GM12878 (cell line): ENCODE data around the gene LPCAT2. TPM values are rescaled to one million over a fixed set of nuclear protein-coding genes. Genes with fewer than 3 reads are reported as not detected.

Experiments
- ATAC-seq: fragments of 200-7000 bp; cut with Tn5 transposase; 3 replicates; pipeline ENCODE4 v1.9.1; 2020; ENCODE audit warnings: mild to moderate bottlenecking, moderate library complexity
- BruUV-seq: library from RNA; stranded (reverse); fragments of 400-500 nt; replicated peaks from 2 replicates; lab custom pipeline; 2021; lab: Mats Ljungman, UMichigan
- CTCF ChIA-PET: fragments of 300-600 bp; sonication (Branson Sonifier 250); formaldehyde crosslinking; extraction: SDS; loops from one replicate; lab custom pipeline; 2021; ENCODE audit warnings: inconsistent platforms; lab: Yijun Ruan, JAX
- POLR2A ChIA-PET: fragments of 350-600 bp; formaldehyde crosslinking; extraction: SDS; loops from one replicate; lab custom pipeline; 2021; ENCODE audit warnings: inconsistent platforms; lab: Charles Lee
- RAD21 ChIA-PET: fragments of 300-600 bp; sonication (Branson Sonifier 250); formaldehyde crosslinking; loops from one replicate; lab custom pipeline; 2023; ENCODE audit warnings: antibody characterized with exemption; ENCODE audit not compliant: unreplicated experiment; lab: Charles Lee
- SMC1A ChIA-PET: fragments of 300-600 bp; sonication (Branson Sonifier 250); formaldehyde crosslinking; loops from one replicate; lab custom pipeline; 2023; ENCODE audit not compliant: unreplicated experiment, uncharacterized antibody; lab: Charles Lee
- DNase-seq: peaks from one replicate; pipeline ENCODE4 v3.0.0-alpha.2; 2011; ENCODE audit warnings: low read depth, low spot score
- FAIRE-seq: peaks from 3 replicates; lab custom pipeline; 2011; peaks lifted over from hg19 to GRCh38; lab: Jason Lieb, UNC
- H2AFZ ChIP-seq: 2 replicates; pipeline ENCODE4 v1.6.0; 2011; ENCODE audit warnings: low read depth, low read length, control low read depth; ENCODE audit not compliant: control insufficient read depth
- H3K27ac ChIP-seq: 2 replicates; pipeline ENCODE4 v1.5.1; 2011; ENCODE audit warnings: control low read depth; ENCODE audit not compliant: control insufficient read depth, insufficient read depth
- H3K27me3 ChIP-seq, 2 experiments: replicated peaks in 1 of 2; 2 replicates each; pipeline versions ENCODE4 v1.6.0 to v1.6.1; 2011; ENCODE audit warnings: low read length in 1 of 2; ENCODE audit not compliant: control insufficient read depth in 2 of 2, insufficient read depth in 2 of 2
- H3K36me3 ChIP-seq, 2 experiments: 2 replicates each; pipeline ENCODE4 v1.5.1; 2011; ENCODE audit warnings: low read length in 1 of 2; ENCODE audit not compliant: control insufficient read depth in 2 of 2, insufficient read depth in 2 of 2
- H3K4me1 ChIP-seq: 2 replicates; pipeline ENCODE4 v1.6.1; 2011; ENCODE audit warnings: mild to moderate bottlenecking, low read length, moderate library complexity, mixed read lengths; ENCODE audit not compliant: control insufficient read depth, insufficient read depth
- H3K4me2 ChIP-seq: 2 replicates; pipeline ENCODE4 v1.6.0; 2011; ENCODE audit warnings: control low read depth; ENCODE audit not compliant: control insufficient read depth, insufficient read depth
- H3K4me3 ChIP-seq: fragments of 200-600 bp; sonication (generic); 2 replicates; pipeline ENCODE4 v1.5.1; 2016
- H3K79me2 ChIP-seq: 2 replicates; pipeline ENCODE4 v1.6.0; 2011; ENCODE audit warnings: low read length; ENCODE audit not compliant: control insufficient read depth, insufficient read depth
- H3K9ac ChIP-seq: 2 replicates; pipeline ENCODE4 v1.8.0; 2011; ENCODE audit warnings: low read length, control low read depth, mixed read lengths; ENCODE audit not compliant: control insufficient read depth, insufficient read depth
- H3K9me3 ChIP-seq: replicated peaks from 3 replicates; pipeline ENCODE4 v1.5.1; 2011; ENCODE audit warnings: mild to moderate bottlenecking, low read length; ENCODE audit not compliant: control insufficient read depth, insufficient read depth
- H4K20me1 ChIP-seq: 2 replicates; pipeline ENCODE4 v1.6.0; 2011; ENCODE audit not compliant: control insufficient read depth, insufficient read depth
- ATF7 ChIP-seq: fragments of 450-650 bp; IDR thresholded peaks from 2 replicates; pipeline ENCODE4 v1.6.1; 2016; ENCODE audit warnings: low read depth, mild to moderate bottlenecking
- BCL3 ChIP-seq: IDR thresholded peaks from 2 replicates; pipeline ENCODE4 v1.6.1; 2011; ENCODE audit warnings: borderline replicate concordance, low read depth, mild to moderate bottlenecking, moderate library complexity, low read length; ENCODE audit not compliant: insufficient read depth, poor library complexity, severe bottlenecking
- CBX3 ChIP-seq: fragments of 200-600 bp; sonication (generic); IDR thresholded peaks from 2 replicates; pipeline ENCODE4 v1.6.1; 2016; ENCODE audit warnings: low read depth, borderline replicate concordance
- CHD1 ChIP-seq: IDR thresholded peaks from 2 replicates; pipeline ENCODE4 v1.6.1; 2012; ENCODE audit warnings: low read depth, low read length, improper control_type of control experiment
- DPF2 ChIP-seq: fragments of 450-650 bp; IDR thresholded peaks from 2 replicates; pipeline ENCODE4 v1.6.1; 2017; ENCODE audit warnings: mild to moderate bottlenecking
- E2F8 ChIP-seq: fragments of 450-650 bp; IDR thresholded peaks from 2 replicates; pipeline ENCODE4 v1.6.1; 2018; ENCODE audit warnings: mild to moderate bottlenecking, low read depth, moderate library complexity; ENCODE audit not compliant: partially characterized antibody
- JUNB ChIP-seq: IDR thresholded peaks from 2 replicates; pipeline ENCODE4 v1.6.1; 2016; ENCODE audit warnings: antibody characterized with exemption, mild to moderate bottlenecking
- LARP7 ChIP-seq: fragments of 450-650 bp; IDR thresholded peaks from 2 replicates; pipeline ENCODE4 v1.6.1; 2017; ENCODE audit warnings: mild to moderate bottlenecking
- MTA3 ChIP-seq: IDR thresholded peaks from 2 replicates; pipeline ENCODE4 v1.6.1; 2012; ENCODE audit warnings: low read length, inconsistent platforms, borderline replicate concordance
- MXI1 ChIP-seq: fragments of 150-350 bp; IDR thresholded peaks from 2 replicates; pipeline ENCODE4 v1.6.1; 2011; ENCODE audit warnings: low read depth, mild to moderate bottlenecking, inconsistent platforms, low read length, improper control_type of control experiment
- POLR2A ChIP-seq: IDR thresholded peaks from 2 replicates; pipeline ENCODE4 v1.6.1; 2011; ENCODE audit warnings: low read depth, mild to moderate bottlenecking, low read length
- RELA ChIP-seq: fragments of 450-650 bp; IDR thresholded peaks from 2 replicates; pipeline ENCODE4 v1.8.0; 2014; ENCODE audit warnings: borderline replicate concordance; ENCODE audit not compliant: partially characterized antibody
- RFX5 ChIP-seq: IDR thresholded peaks from 2 replicates; pipeline ENCODE4 v1.6.1; 2011; ENCODE audit warnings: low read depth, low read length, improper control_type of control experiment
- YBX1 ChIP-seq: fragments of 450-650 bp; IDR thresholded peaks from 2 replicates; pipeline ENCODE4 v1.6.1; 2016; ENCODE audit warnings: antibody characterized with exemption
- YY1 ChIP-seq: IDR thresholded peaks from 2 replicates; pipeline ENCODE4 v1.6.1; 2011; ENCODE audit warnings: low read depth, mild to moderate bottlenecking, low read length
- ZNF384 ChIP-seq: IDR thresholded peaks from 2 replicates; pipeline ENCODE4 v1.6.1; 2012; ENCODE audit warnings: low read depth, mild to moderate bottlenecking, low read length, improper control_type of control experiment, borderline replicate concordance
- ZNF622 ChIP-seq: fragments of 450-650 bp; IDR thresholded peaks from 2 replicates; pipeline ENCODE4 v1.6.1; 2017; ENCODE audit warnings: mild to moderate bottlenecking, inconsistent platforms
- WGBS: methylation state at CpG from one replicate; pipeline ENCODE4 v1.1.6; 2016; ENCODE audit warnings: low lambda C conversion rate; ENCODE audit not compliant: insufficient replicate concordance, insufficient coverage; ENCODE audit errors: missing lambda C conversion rate; 5-methylcytosine and 5-hydroxymethylcytosine counted together
- in situ Hi-C: fragments of 300-500 bp; cut with MboI; formaldehyde crosslinking; loops from 9 replicates; pipeline ENCODE4 v1.14.3; 2018; ENCODE audit warnings: mixed read lengths
- intact Hi-C: fragments of 100-400 bp; cut with micrococcal nuclease; formaldehyde crosslinking; loops from one replicate; pipeline ENCODE4 v1.14.2; 2022; ENCODE audit not compliant: unreplicated experiment
- polyA plus RNA-seq, 11 experiments: library from polyadenylated mRNA; depleted of rRNA in 4 of 11; unstranded in 6 of 11; stranded (reverse) in 5 of 11; fragments of >200 nt; fragmentation: Nextera tagmentation in 4 of 11; fragmentation: Illumina TruSeq in 1 of 11; extraction: Ambion mirVana in 4 of 11; extraction: Trizol in 1 of 11; gene quantifications; 1 replicate in 1 of 11; 2 replicates in 10 of 11; pipeline versions ENCODE4 v1.2.1 to v1.2.3, GENCODE V29; 2011 to 2016; ENCODE audit warnings: inconsistent platforms in 2 of 11, missing spikeins in 2 of 11, low read depth in 1 of 11
- total RNA-seq, 4 experiments: library from RNA; depleted of rRNA in 3 of 4; stranded (reverse); fragments of >200 nt in 3 of 4; fragmentation: Illumina TruSeq in 1 of 4; extraction: Trizol in 1 of 4; gene quantifications; 2 replicates each; pipeline versions ENCODE4 v1.2.1 to v1.2.3, GENCODE V29; 2013 to 2021
- TF ChIP-seq, protein P1 (sequence below): fragments of 450-650 bp; IDR thresholded peaks from 2 replicates; pipeline ENCODE4 v1.6.1; 2017; ENCODE audit warnings: mild to moderate bottlenecking, low read depth, inconsistent platforms; ENCODE audit not compliant: poor library complexity, severe bottlenecking

Gene LPCAT2
- total and polyA plus RNA-seq, 10 of the 15 experiments (the other 5 are each of a cell fraction or from before 2014, with no cell fraction given) = 0.01 TPM; not detected in 9

DNA sequence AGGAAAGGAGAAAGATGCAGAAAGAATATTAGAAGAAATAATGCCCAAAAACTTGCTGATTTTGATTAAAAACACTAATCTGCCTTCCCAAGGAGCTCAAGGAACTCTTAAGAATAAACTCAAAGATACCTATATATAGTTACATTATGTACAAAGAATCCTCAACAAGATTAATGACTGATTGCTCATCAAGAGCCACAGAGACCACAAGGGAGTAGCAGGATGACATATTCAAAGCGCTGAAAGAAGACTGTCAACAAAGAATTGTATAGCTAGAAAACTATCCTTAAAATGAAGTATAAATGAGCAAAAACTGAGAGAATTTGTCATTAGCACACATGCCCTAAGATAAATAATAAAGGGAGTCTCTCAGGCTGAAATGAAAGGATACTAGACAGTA, 6.2 kb downstream of the LPCAT2 start:
- Histone ChIP-seq H2AFZ (no peak overlapping the region), H3K9me3 (no peaks in the 10 kb centered on the region; the same call in 2 of the 3 replicates), H3K4me2 (no peak overlapping the region), H3K4me1 (no peaks in the 10 kb centered on the region), H3K27ac (no peak overlapping the region), H3K27me3 (no peaks in the 10 kb centered on the region), H3K9ac (no peak overlapping the region), H3K4me3 (no peak overlapping the region), H3K79me2 (no peaks in the 10 kb centered on the region), H4K20me1 (no peaks in the 10 kb centered on the region), H3K36me3 (no peaks in the 10 kb centered on the region)
- ChIA-PET CTCF (interaction anchor here (1.3 to 1.8 kb wide), 2 partner anchors 9 to 16 kb away, joined by 3 to 5 read pairs; no protein-coding TSS in a partner anchor), RAD21 (no interaction called here), SMC1A (interaction anchor here (1.6 kb wide), 1 partner anchor 13 kb away, joined by 3 read pairs; no protein-coding TSS in a partner anchor), POLR2A (no interaction called here)
- ATAC-seq (no peak), FAIRE-seq (no peak), DNase-seq (no peak)
- in situ Hi-C loops = no loop called here
- TF ChIP-seq DPF2 (no peak), JUNB (no peak), ZNF384 (no peak), YBX1 (no peak), YY1 (no peak), ZNF622 (no peak), E2F8 (no peak), MXI1 (no peak), RFX5 (no peak), RELA (no peak), CBX3 (no peak), BCL3 (no peak), CHD1 (no peak), MTA3 (no peak), POLR2A (no peak), LARP7 (no peak), ATF7 (no peak)
- TF ChIP-seq, protein P1, sequence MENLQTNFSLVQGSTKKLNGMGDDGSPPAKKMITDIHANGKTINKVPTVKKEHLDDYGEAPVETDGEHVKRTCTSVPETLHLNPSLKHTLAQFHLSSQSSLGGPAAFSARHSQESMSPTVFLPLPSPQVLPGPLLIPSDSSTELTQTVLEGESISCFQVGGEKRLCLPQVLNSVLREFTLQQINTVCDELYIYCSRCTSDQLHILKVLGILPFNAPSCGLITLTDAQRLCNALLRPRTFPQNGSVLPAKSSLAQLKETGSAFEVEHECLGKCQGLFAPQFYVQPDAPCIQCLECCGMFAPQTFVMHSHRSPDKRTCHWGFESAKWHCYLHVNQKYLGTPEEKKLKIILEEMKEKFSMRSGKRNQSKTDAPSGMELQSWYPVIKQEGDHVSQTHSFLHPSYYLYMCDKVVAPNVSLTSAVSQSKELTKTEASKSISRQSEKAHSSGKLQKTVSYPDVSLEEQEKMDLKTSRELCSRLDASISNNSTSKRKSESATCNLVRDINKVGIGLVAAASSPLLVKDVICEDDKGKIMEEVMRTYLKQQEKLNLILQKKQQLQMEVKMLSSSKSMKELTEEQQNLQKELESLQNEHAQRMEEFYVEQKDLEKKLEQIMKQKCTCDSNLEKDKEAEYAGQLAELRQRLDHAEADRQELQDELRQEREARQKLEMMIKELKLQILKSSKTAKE = no peak
- intact Hi-C loops = no loop called here
- BruUV-seq = no TSS peak
- WGBS = 5% methylated on average over 1 of the region's 1 CpG
